ENCODE data around the gene ISOC1.

Gene ISOC1

GRCh38 chr5:129114539-129115193 is 20.1 kb downstream of the ISOC1 start:
- no peak for DNase-seq (ENCODE audit: low spot score)
- Histone ChIP-seq H3K27ac (ENCODE audit: poor library complexity, severe bottlenecking) (no peak overlapping the region), H3K4me3 (ENCODE audit: severe bottlenecking) (no peak overlapping the region), H3K9me3 (ENCODE audit: severe bottlenecking) (no peaks in the 10 kb centered on the region), H3K4me1 (ENCODE audit: insufficient read depth, poor library complexity, severe bottlenecking) (no peaks in the 10 kb centered on the region), H3K27me3 (ENCODE audit: insufficient read depth, poor library complexity, severe bottlenecking) (no peaks in the 10 kb centered on the region), H3K36me3 (ENCODE audit: low read depth) (no peaks in the 10 kb centered on the region)
- no peak for ATAC-seq (ENCODE audit: low read depth)
- no peak for TF ChIP-seq CTCF (IDR thresholded peaks at IDR 0.05; ENCODE audit: poor library complexity, severe bottlenecking)

GRCh38 chr5:129115680-129116079 is 21.1 kb downstream of the ISOC1 start:
- Histone ChIP-seq H3K36me3 (ENCODE audit: low read depth) (no peaks in the 10 kb centered on the region), H3K9me3 (ENCODE audit: severe bottlenecking) (no peaks in the 10 kb centered on the region), H3K4me1 (ENCODE audit: insufficient read depth, poor library complexity, severe bottlenecking) (no peaks in the 10 kb centered on the region), H3K27ac (ENCODE audit: poor library complexity, severe bottlenecking) (no peak overlapping the region), H3K27me3 (ENCODE audit: insufficient read depth, poor library complexity, severe bottlenecking) (no peaks in the 10 kb centered on the region), H3K4me3 (ENCODE audit: severe bottlenecking) (no peak overlapping the region)
- no peak for ATAC-seq (ENCODE audit: low read depth)
- DNase-seq (ENCODE audit: low spot score): no peak
- TF ChIP-seq CTCF (IDR thresholded peaks at IDR 0.05; ENCODE audit: poor library complexity, severe bottlenecking): no peak

- DNase-seq (ENCODE audit: low spot score) (no peak), ATAC-seq (ENCODE audit: low read depth) (no peak)
- Histone ChIP-seq H3K27ac (ENCODE audit: poor library complexity, severe bottlenecking) (no peak overlapping the region), H3K4me1 (ENCODE audit: insufficient read depth, poor library complexity, severe bottlenecking) (no peaks in the 10 kb centered on the region), H3K4me3 (ENCODE audit: severe bottlenecking) (no peak overlapping the region), H3K9me3 (ENCODE audit: severe bottlenecking) (no peaks in the 10 kb centered on the region), H3K27me3 (ENCODE audit: insufficient read depth, poor library complexity, severe bottlenecking) (no peaks in the 10 kb centered on the region), H3K36me3 (ENCODE audit: low read depth) (no peaks in the 10 kb centered on the region)
- no peak for TF ChIP-seq CTCF (IDR thresholded peaks at IDR 0.05; ENCODE audit: poor library complexity, severe bottlenecking)
These were observed 22.2 kb downstream of the ISOC1 start for GRCh38 chr5:129116797-129117196.

- Histone ChIP-seq H3K27me3 (ENCODE audit: insufficient read depth, poor library complexity, severe bottlenecking) (no peaks in the 10 kb centered on the region), H3K36me3 (ENCODE audit: low read depth) (no peaks in the 10 kb centered on the region), H3K4me3 (ENCODE audit: severe bottlenecking) (no peak overlapping the region), H3K9me3 (ENCODE audit: severe bottlenecking) (no peaks in the 10 kb centered on the region), H3K27ac (ENCODE audit: poor library complexity, severe bottlenecking) (no peak overlapping the region), H3K4me1 (ENCODE audit: insufficient read depth, poor library complexity, severe bottlenecking) (no peaks in the 10 kb centered on the region)
- TF ChIP-seq CTCF (IDR thresholded peaks at IDR 0.05; ENCODE audit: poor library complexity, severe bottlenecking): no peak
- no peak for DNase-seq (ENCODE audit: low spot score)
- peak; percentile 30; the same call in 1 of the 3 replicates for ATAC-seq (ENCODE audit: low read depth)
These were observed 23.9 kb downstream of the ISOC1 start for GRCh38 chr5:129118405-129118804.

GRCh38 chr5:129118826-129119225 is 24.3 kb downstream of the ISOC1 start:
- ATAC-seq (ENCODE audit: low read depth): peak; percentile 57; the same call in 2 of the 3 replicates
- no peaks in the 10 kb centered on the region for H3K9me3 ChIP-seq (ENCODE audit: severe bottlenecking)
- H3K36me3 ChIP-seq (ENCODE audit: low read depth): no peaks in the 10 kb centered on the region
- no peak for DNase-seq (ENCODE audit: low spot score)
- H3K27ac ChIP-seq (ENCODE audit: poor library complexity, severe bottlenecking): no peak overlapping the region
- no peaks in the 10 kb centered on the region for H3K4me1 ChIP-seq (ENCODE audit: insufficient read depth, poor library complexity, severe bottlenecking)
- H3K27me3 ChIP-seq (ENCODE audit: insufficient read depth, poor library complexity, severe bottlenecking): no peaks in the 10 kb centered on the region
- no peak overlapping the region for H3K4me3 ChIP-seq (ENCODE audit: severe bottlenecking)
- TF ChIP-seq CTCF (IDR thresholded peaks at IDR 0.05; ENCODE audit: poor library complexity, severe bottlenecking): no peak
